IMR-90 (cell line): ENCODE data around the gene TCFL5. TPM values are rescaled to one million over a fixed set of nuclear protein-coding genes. Genes with fewer than 3 reads are reported as not detected.

Experiments
- ATAC-seq: fragments of 200-7000 bp; cut with Tn5 transposase; 2 replicates; pipeline ENCODE4 v1.9.1; 2020; ENCODE audit warnings: low read depth, mild to moderate bottlenecking, moderate library complexity
- BruUV-seq: library from RNA; stranded (reverse); fragments of 400-500 nt; replicated peaks from 2 replicates; lab custom pipeline; 2021; lab: Mats Ljungman, UMichigan
- CTCF ChIA-PET: fragments of 300-600 bp; formaldehyde crosslinking; extraction: SDS; loops from one replicate; lab custom pipeline; 2021; ENCODE audit warnings: antibody characterized with exemption; lab: Yijun Ruan, JAX
- POLR2A ChIA-PET: fragments of 300-600 bp; sonication (Branson Sonifier 250); formaldehyde crosslinking; loops from one replicate; lab custom pipeline; 2022; ENCODE audit warnings: antibody characterized with exemption; ENCODE audit not compliant: unreplicated experiment; lab: Charles Lee
- DNase-seq: peaks from one replicate; pipeline ENCODE4 v3.0.0; 2013
- H2AFZ ChIP-seq: replicated peaks from 2 replicates; pipeline ENCODE3; 2013; ENCODE audit warnings: low read length, mild to moderate bottlenecking; ENCODE audit not compliant: poor library complexity
- H2AK5ac ChIP-seq: 2 replicates; pipeline ENCODE4 v1.6.1; 2013; ENCODE audit warnings: low read depth, low read length, inconsistent platforms
- H2AK9ac ChIP-seq: replicated peaks from 2 replicates; pipeline ENCODE3; 2013; ENCODE audit warnings: mild to moderate bottlenecking, low read depth, low read length, moderate library complexity; ENCODE audit not compliant: poor library complexity
- H2BK120ac ChIP-seq: 2 replicates; pipeline ENCODE4 v1.6.1; 2013; ENCODE audit warnings: low read depth, low read length, inconsistent platforms
- H2BK15ac ChIP-seq: 3 replicates; pipeline ENCODE4 v1.6.1; 2013; ENCODE audit warnings: low read depth, low read length, inconsistent platforms
- H2BK20ac ChIP-seq: 2 replicates; pipeline ENCODE4 v1.6.1; 2013; ENCODE audit warnings: low read depth, mild to moderate bottlenecking, inconsistent platforms, low read length, moderate library complexity
- H2BK5ac ChIP-seq: 2 replicates; pipeline ENCODE4 v1.6.1; 2013; ENCODE audit warnings: mild to moderate bottlenecking, low read depth, low read length, inconsistent platforms; ENCODE audit not compliant: poor library complexity, severe bottlenecking
- H3K14ac ChIP-seq: replicated peaks from 2 replicates; pipeline ENCODE4 v1.6.1; 2013; ENCODE audit warnings: low read depth, low read length, inconsistent platforms
- H3K18ac ChIP-seq: 2 replicates; pipeline ENCODE4 v1.6.1; 2013; ENCODE audit warnings: low read depth, low read length, control low read depth
- H3K23ac ChIP-seq: 2 replicates; pipeline ENCODE4 v1.6.1; 2013; ENCODE audit warnings: low read depth, low read length, inconsistent platforms
- H3K27ac ChIP-seq: 2 replicates; pipeline ENCODE4 v1.5.1; 2013; ENCODE audit warnings: mild to moderate bottlenecking, control low read depth, low read length; ENCODE audit not compliant: insufficient read depth
- H3K27me3 ChIP-seq: 2 replicates; pipeline ENCODE4 v1.6.1; 2013; ENCODE audit warnings: low read length; ENCODE audit not compliant: control insufficient read depth, insufficient read depth
- H3K36me3 ChIP-seq: 2 replicates; pipeline ENCODE4 v1.6.1; 2013; ENCODE audit warnings: low read length, mixed read lengths; ENCODE audit not compliant: control insufficient read depth, insufficient read depth
- H3K4ac ChIP-seq: 2 replicates; pipeline ENCODE4 v1.6.1; 2013; ENCODE audit warnings: low read depth, low read length, inconsistent platforms
- H3K4me1 ChIP-seq: 2 replicates; pipeline ENCODE4 v1.6.1; 2013; ENCODE audit warnings: low read length, mixed read lengths; ENCODE audit not compliant: control insufficient read depth, insufficient read depth
- H3K4me2 ChIP-seq: 2 replicates; pipeline ENCODE4 v1.6.1; 2013; ENCODE audit warnings: low read depth, mild to moderate bottlenecking, control low read depth, low read length, moderate library complexity
- H3K4me3 ChIP-seq: 2 replicates; pipeline ENCODE4 v1.5.1; 2013; ENCODE audit warnings: low read depth, mild to moderate bottlenecking, control low read depth, low read length, moderate library complexity; ENCODE audit not compliant: insufficient read depth
- H3K56ac ChIP-seq: 2 replicates; pipeline ENCODE4 v1.6.1; 2013; ENCODE audit warnings: low read length, inconsistent platforms; ENCODE audit not compliant: insufficient read depth; ENCODE audit errors: extremely low read depth
- H3K79me1 ChIP-seq, 2 experiments: 2 replicates each; pipeline ENCODE4 v1.6.1; 2013; ENCODE audit warnings: low read length in 2 of 2, inconsistent platforms in 1 of 2, low read depth in 1 of 2
- H3K9ac ChIP-seq: 2 replicates; pipeline ENCODE4 v1.6.1; 2013; ENCODE audit warnings: low read depth, low read length, control low read depth
- H3K9me1 ChIP-seq: 2 replicates; pipeline ENCODE4 v1.6.1; 2013; ENCODE audit warnings: low read length, inconsistent platforms; ENCODE audit not compliant: insufficient read depth
- H3K9me3 ChIP-seq: 2 replicates; pipeline ENCODE4 v1.6.1; 2013; ENCODE audit warnings: low read length; ENCODE audit not compliant: control insufficient read depth, insufficient read depth
- H4K20me1 ChIP-seq: 2 replicates; pipeline ENCODE4 v1.6.1; 2013; ENCODE audit warnings: low read length, inconsistent platforms; ENCODE audit not compliant: insufficient read depth
- H4K5ac ChIP-seq: 2 replicates; pipeline ENCODE4 v1.6.1; 2013; ENCODE audit warnings: mild to moderate bottlenecking, low read depth, low read length, control low read depth
- H4K8ac ChIP-seq, 2 experiments: 2 replicates each; pipeline ENCODE4 v1.6.1; 2013; ENCODE audit warnings: low read depth in 2 of 2, low read length in 2 of 2, control low read depth in 1 of 2, inconsistent platforms in 1 of 2
- H4K91ac ChIP-seq: 2 replicates; pipeline ENCODE4 v1.6.1; 2013; ENCODE audit warnings: low read depth, low read length, inconsistent platforms; ENCODE audit not compliant: insufficient read depth
- BHLHE40 ChIP-seq: fragments of 150-350 bp; IDR thresholded peaks from 2 replicates; pipeline ENCODE4 v1.6.1; 2016; ENCODE audit warnings: mild to moderate bottlenecking, low read depth, low read length
- CEBPB ChIP-seq: IDR thresholded peaks from 2 replicates; pipeline ENCODE4 v1.6.1; 2012; ENCODE audit warnings: low read depth, low read length, improper control_type of control experiment
- CHD1 ChIP-seq: IDR thresholded peaks from 2 replicates; pipeline ENCODE4 v1.6.1; 2012; ENCODE audit warnings: low read depth, low read length, improper control_type of control experiment
- FOS ChIP-seq: fragments of 150-350 bp; IDR thresholded peaks from 2 replicates; pipeline ENCODE4 v1.6.1; 2016; ENCODE audit warnings: low read depth, low read length
- MAFK ChIP-seq: IDR thresholded peaks from 2 replicates; pipeline ENCODE4 v1.6.1; 2012; ENCODE audit warnings: low read depth, low read length, improper control_type of control experiment
- MAZ ChIP-seq: IDR thresholded peaks from 2 replicates; pipeline ENCODE4 v1.6.1; 2012; ENCODE audit warnings: low read depth, mild to moderate bottlenecking, low read length, improper control_type of control experiment, moderate library complexity, borderline replicate concordance
- MXI1 ChIP-seq: IDR thresholded peaks from 2 replicates; pipeline ENCODE4 v1.6.1; 2012; ENCODE audit warnings: low read depth, mild to moderate bottlenecking, low read length, moderate library complexity, borderline replicate concordance
- NFE2L2 ChIP-seq: fragments of 150-350 bp; IDR thresholded peaks from 2 replicates; pipeline ENCODE4 v1.6.1; 2016; ENCODE audit warnings: low read depth, mild to moderate bottlenecking, low read length
- POLR2A ChIP-seq: IDR thresholded peaks from 2 replicates; pipeline ENCODE4 v1.6.1; 2012; ENCODE audit warnings: mild to moderate bottlenecking, low read depth, low read length
- RAD21 ChIP-seq: IDR thresholded peaks from 2 replicates; pipeline ENCODE4 v1.6.1; 2012; ENCODE audit warnings: low read length, improper control_type of control experiment
- RCOR1 ChIP-seq: IDR thresholded peaks from 2 replicates; pipeline ENCODE4 v1.6.1; 2012; ENCODE audit warnings: mild to moderate bottlenecking, low read length, improper control_type of control experiment; ENCODE audit not compliant: insufficient replicate concordance
- RFX5 ChIP-seq: IDR thresholded peaks from 2 replicates; pipeline ENCODE4 v1.8.0; 2012; ENCODE audit warnings: low read depth, mild to moderate bottlenecking, low read length, moderate library complexity
- SMC3 ChIP-seq: fragments of 150-350 bp; IDR thresholded peaks from 2 replicates; pipeline ENCODE4 v1.6.1; 2016; ENCODE audit warnings: low read depth, mild to moderate bottlenecking, antibody characterized with exemption, low read length, moderate library complexity
- WGBS, 2 experiments: methylation state at CpG; one replicate each; pipeline versions ENCODE4 v1.1.5 to v1.1.7; 2013; ENCODE audit warnings: missing lambda C conversion rate in 2 of 2; ENCODE audit not compliant: insufficient read length in 1 of 2; ENCODE audit errors: extremely low coverage in 2 of 2; 5-methylcytosine and 5-hydroxymethylcytosine counted together
- dilution Hi-C: fragments of 300-500 bp; cut with HindIII; formaldehyde crosslinking; loops from one replicate; pipeline ENCODE4 v1.14.3; 2018; ENCODE audit warnings: low sequenced_read_pairs; ENCODE audit not compliant: unreplicated experiment
- in situ Hi-C: fragments of 300-500 bp; cut with MboI; formaldehyde crosslinking; loops from 3 replicates; pipeline ENCODE4 v1.14.3; 2019; ENCODE audit warnings: low sequenced_read_pairs, inconsistent platforms, mixed read lengths
- intact Hi-C: fragments of 100-400 bp; cut with micrococcal nuclease; formaldehyde crosslinking; loops from 2 replicates; pipeline ENCODE4 v1.10.0; 2022
- polyA plus RNA-seq, 3 experiments: library from polyadenylated mRNA; depleted of rRNA; stranded (reverse); fragments of >200 nt; gene quantifications; 2 replicates each; pipeline ENCODE4 v1.2.3, GENCODE V29; 2012; ENCODE audit warnings: low replicate concordance in 1 of 3
- total RNA-seq: library from RNA; depleted of rRNA; stranded (reverse); fragments of >200 nt; gene quantifications from 2 replicates; pipeline ENCODE4 v1.2.3, GENCODE V29; 2012
- TF ChIP-seq, protein P1 (sequence below): fragments of 150-350 bp; IDR thresholded peaks from 2 replicates; pipeline ENCODE4 v1.6.1; 2016; ENCODE audit warnings: low read depth, mild to moderate bottlenecking, low read length, moderate library complexity, borderline replicate concordance
- TF ChIP-seq, protein P2 (sequence below): conservative IDR thresholded peaks from 2 replicates; pipeline ENCODE4 v1.5.1; 2012; ENCODE audit warnings: mild to moderate bottlenecking, low read depth, low read length, improper control_type of control experiment
- TF ChIP-seq, protein P3 (sequence below): fragments of 150-350 bp; IDR thresholded peaks from 2 replicates; pipeline ENCODE4 v1.6.1; 2017; ENCODE audit warnings: mild to moderate bottlenecking, antibody characterized with exemption, low read length, low read depth

TCFL5 gene
- total and polyA plus RNA-seq, 2 of the 4 experiments (the other 2 are of a cell fraction), result 6.0 to 8.2 TPM

DNA sequence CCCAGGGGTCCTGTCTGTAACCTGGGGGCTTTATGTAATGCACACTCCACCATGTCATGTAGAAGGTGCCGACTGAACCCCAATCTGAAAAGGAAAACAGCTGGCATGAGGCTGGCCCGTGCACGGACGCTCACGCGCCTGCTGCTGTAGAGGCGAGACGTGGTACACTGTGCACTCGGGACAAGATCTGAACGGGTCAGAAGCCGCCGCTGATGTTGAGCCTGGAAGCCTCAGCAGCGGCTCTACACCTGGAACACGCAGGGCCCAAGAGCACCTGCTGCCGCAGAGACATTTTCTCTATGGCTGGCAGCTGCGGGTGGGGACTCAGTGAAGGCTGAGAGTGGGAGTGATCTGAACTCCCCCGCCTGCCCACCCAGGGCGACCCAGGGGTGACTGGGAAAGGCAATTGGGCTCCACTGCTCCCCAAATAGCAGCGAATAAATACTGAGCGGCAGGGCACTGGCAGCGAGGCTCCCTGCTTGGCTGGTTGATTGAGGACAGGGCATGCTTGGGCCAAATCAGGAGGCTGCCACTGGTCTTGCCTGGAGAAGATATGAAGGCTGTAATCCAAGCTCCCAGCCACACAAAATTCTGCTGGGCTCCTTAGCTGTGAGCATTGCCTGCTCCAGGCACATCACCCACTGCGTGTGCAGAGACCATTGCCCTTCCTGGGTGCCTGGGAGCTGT is 59.5 kb downstream of the TCFL5 start:
- H3K14ac ChIP-seq, result no peak overlapping the region
- no peak overlapping the region for H3K18ac ChIP-seq
- no peak overlapping the region for H2BK20ac ChIP-seq
- H4K20me1 ChIP-seq, result peaks cover 26% of the 10 kb centered on the region
- H2AFZ ChIP-seq, result no peak overlapping the region
- H3K4me1 ChIP-seq, result peaks cover 12% of the 10 kb centered on the region
- ATAC-seq (no peak), DNase-seq (no peak)
- no peak overlapping the region for H2BK120ac ChIP-seq
- H2AK9ac ChIP-seq, result no peak overlapping the region
- H3K23ac ChIP-seq, result no peak overlapping the region
- whole genome bisulfite sequencing, 2 experiments, result 60% methylated on average over 1 of the region's 22 CpGs; no CpG with 5 or more reads in 1 of the 2 experiments
- ChIA-PET POLR2A (no interaction called here), CTCF (interaction anchor here (0.6 kb wide), 1 partner anchor 86 kb away, joined by 3 read pairs; no protein-coding TSS in a partner anchor)
- H4K5ac ChIP-seq, result no peak overlapping the region
- H2AK5ac ChIP-seq, result no peak overlapping the region
- H4K91ac ChIP-seq, result no peak overlapping the region
- dilution Hi-C loops (no loop called here), in situ Hi-C loops (no loop called here), intact Hi-C loops (no loop called here)
- no peak overlapping the region for H3K4me2 ChIP-seq
- no peaks in the 10 kb centered on the region for H3K9me3 ChIP-seq
- TF ChIP-seq MXI1 (no peak), BHLHE40 (no peak), MAZ (no peak), CEBPB (no peak), RFX5 (no peak), CHD1 (no peak), FOS (no peak), RCOR1 (no peak), POLR2A (no peak), MAFK (no peak), SMC3 (no peak), NFE2L2 (no peak), RAD21 (no peak)
- TF ChIP-seq, protein P1, sequence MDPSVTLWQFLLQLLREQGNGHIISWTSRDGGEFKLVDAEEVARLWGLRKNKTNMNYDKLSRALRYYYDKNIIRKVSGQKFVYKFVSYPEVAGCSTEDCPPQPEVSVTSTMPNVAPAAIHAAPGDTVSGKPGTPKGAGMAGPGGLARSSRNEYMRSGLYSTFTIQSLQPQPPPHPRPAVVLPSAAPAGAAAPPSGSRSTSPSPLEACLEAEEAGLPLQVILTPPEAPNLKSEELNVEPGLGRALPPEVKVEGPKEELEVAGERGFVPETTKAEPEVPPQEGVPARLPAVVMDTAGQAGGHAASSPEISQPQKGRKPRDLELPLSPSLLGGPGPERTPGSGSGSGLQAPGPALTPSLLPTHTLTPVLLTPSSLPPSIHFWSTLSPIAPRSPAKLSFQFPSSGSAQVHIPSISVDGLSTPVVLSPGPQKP, result no peak
- TF ChIP-seq, protein P2, sequence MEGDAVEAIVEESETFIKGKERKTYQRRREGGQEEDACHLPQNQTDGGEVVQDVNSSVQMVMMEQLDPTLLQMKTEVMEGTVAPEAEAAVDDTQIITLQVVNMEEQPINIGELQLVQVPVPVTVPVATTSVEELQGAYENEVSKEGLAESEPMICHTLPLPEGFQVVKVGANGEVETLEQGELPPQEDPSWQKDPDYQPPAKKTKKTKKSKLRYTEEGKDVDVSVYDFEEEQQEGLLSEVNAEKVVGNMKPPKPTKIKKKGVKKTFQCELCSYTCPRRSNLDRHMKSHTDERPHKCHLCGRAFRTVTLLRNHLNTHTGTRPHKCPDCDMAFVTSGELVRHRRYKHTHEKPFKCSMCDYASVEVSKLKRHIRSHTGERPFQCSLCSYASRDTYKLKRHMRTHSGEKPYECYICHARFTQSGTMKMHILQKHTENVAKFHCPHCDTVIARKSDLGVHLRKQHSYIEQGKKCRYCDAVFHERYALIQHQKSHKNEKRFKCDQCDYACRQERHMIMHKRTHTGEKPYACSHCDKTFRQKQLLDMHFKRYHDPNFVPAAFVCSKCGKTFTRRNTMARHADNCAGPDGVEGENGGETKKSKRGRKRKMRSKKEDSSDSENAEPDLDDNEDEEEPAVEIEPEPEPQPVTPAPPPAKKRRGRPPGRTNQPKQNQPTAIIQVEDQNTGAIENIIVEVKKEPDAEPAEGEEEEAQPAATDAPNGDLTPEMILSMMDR, result no peak
- TF ChIP-seq, protein P3, sequence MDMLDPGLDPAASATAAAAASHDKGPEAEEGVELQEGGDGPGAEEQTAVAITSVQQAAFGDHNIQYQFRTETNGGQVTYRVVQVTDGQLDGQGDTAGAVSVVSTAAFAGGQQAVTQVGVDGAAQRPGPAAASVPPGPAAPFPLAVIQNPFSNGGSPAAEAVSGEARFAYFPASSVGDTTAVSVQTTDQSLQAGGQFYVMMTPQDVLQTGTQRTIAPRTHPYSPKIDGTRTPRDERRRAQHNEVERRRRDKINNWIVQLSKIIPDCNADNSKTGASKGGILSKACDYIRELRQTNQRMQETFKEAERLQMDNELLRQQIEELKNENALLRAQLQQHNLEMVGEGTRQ, result no peak
- H2BK15ac ChIP-seq, result no peak overlapping the region
- BruUV-seq, result no TSS peak
- no peak overlapping the region for H3K4ac ChIP-seq
- no peaks in the 10 kb centered on the region for H3K27me3 ChIP-seq
- H3K4me3 ChIP-seq, result no peak overlapping the region
- H3K56ac ChIP-seq, result no peak overlapping the region
- no peak overlapping the region for H3K9ac ChIP-seq
- H3K9me1 ChIP-seq, result no peaks in the 10 kb centered on the region
- H3K79me1 ChIP-seq, result peaks cover 15 to 30% of the 10 kb centered on the region in 2 experiments
- no peak overlapping the region for H2BK5ac ChIP-seq
- no peak overlapping the region for H4K8ac ChIP-seq
- H3K36me3 ChIP-seq, result peaks cover 32% of the 10 kb centered on the region
- H3K27ac ChIP-seq, result no peak overlapping the region
